Astrocyte of the cerebellum (primary cell): ENCODE measurements around the gene NDUFV1.
"Not testable (repeated sequence)": the region's sequence is repeated elsewhere in the genome, so short reads cannot be mapped to it uniquely, and the experiment has no call there.

Experiments
- DNase-seq: peaks from one replicate; pipeline ENCODE4 v3.0.0-alpha.2; 2011; ENCODE audit warnings: low read depth
- H3K4me3 ChIP-seq: 2 replicates; pipeline ENCODE4 v1.5.1; 2011; ENCODE audit warnings: mild to moderate bottlenecking, low read depth, low read length, moderate library complexity
- in situ Hi-C: cut with HindIII; loops from 2 replicates; pipeline ENCODE4 v1.10.0; 2017; ENCODE audit warnings: low sequenced_read_pairs
- TF ChIP-seq, protein P1 (sequence below): IDR thresholded peaks from 2 replicates; pipeline ENCODE4 v1.5.1; 2012; ENCODE audit warnings: low read length, low read depth, moderate library complexity, mild to moderate bottlenecking; ENCODE audit errors: missing control alignments

The NDUFV1 gene

DNA sequence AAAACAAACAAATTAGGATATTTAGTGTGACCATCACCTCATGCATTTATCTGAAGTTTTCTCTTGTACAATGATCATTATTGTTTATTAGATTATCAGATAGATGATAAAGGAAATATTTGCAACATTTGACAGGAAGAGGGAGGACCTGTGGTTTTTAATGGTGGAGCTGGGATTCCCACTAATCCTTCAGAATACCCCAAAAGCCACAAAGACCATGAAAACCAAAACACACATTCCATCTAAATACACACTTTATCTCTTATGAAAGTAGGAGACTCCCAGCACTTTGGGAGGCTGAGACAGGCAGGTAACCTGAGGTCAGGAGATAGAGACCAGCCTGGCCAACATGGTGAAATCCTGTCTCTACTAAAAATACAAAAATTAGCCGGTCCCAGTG is 7.6 kb upstream of the NDUFV1 start:
- in situ Hi-C loops = no loop called here
- TF ChIP-seq, protein P1, sequence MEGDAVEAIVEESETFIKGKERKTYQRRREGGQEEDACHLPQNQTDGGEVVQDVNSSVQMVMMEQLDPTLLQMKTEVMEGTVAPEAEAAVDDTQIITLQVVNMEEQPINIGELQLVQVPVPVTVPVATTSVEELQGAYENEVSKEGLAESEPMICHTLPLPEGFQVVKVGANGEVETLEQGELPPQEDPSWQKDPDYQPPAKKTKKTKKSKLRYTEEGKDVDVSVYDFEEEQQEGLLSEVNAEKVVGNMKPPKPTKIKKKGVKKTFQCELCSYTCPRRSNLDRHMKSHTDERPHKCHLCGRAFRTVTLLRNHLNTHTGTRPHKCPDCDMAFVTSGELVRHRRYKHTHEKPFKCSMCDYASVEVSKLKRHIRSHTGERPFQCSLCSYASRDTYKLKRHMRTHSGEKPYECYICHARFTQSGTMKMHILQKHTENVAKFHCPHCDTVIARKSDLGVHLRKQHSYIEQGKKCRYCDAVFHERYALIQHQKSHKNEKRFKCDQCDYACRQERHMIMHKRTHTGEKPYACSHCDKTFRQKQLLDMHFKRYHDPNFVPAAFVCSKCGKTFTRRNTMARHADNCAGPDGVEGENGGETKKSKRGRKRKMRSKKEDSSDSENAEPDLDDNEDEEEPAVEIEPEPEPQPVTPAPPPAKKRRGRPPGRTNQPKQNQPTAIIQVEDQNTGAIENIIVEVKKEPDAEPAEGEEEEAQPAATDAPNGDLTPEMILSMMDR = no peak
- H3K4me3 ChIP-seq = no peak overlapping the region
- no peak for DNase-seq

DNA sequence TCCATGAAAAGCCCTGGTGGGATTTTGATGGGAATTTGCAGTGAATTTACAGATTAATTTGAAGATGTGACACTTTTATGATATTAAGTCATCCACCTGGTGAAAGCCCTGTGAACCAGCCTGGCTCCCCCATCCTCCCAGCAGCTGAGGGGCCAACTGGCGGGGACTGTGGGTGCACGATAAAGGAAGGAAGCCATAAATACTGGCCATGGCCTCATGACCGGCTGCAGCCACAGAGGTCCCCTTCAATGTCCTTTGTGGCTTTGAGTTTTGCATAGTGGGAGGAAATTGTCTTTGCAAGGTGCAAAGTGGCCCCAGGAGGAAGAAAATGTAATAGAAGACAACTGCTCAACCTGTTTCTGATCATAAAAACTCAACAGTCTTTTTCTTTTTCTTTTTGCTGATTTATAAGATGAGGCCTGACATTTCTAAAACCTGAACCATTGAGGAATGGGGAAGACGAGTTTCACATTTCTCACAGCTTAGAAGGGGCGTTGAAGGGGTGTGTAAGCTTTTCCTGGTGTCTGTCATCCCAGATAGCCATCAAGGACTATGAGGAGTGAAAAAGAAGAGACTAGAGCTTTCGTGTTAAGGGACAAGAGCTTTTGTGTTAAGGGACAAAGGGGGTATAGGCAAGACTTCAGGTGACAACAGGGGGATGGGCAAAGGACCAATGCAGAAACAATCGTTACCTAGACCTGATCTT is 6.3 kb upstream of the NDUFV1 start:
- DNase-seq = no peak
- TF ChIP-seq, protein P1 = no peak
- H3K4me3 ChIP-seq = no peak overlapping the region
- in situ Hi-C loops = no loop called here

DNA sequence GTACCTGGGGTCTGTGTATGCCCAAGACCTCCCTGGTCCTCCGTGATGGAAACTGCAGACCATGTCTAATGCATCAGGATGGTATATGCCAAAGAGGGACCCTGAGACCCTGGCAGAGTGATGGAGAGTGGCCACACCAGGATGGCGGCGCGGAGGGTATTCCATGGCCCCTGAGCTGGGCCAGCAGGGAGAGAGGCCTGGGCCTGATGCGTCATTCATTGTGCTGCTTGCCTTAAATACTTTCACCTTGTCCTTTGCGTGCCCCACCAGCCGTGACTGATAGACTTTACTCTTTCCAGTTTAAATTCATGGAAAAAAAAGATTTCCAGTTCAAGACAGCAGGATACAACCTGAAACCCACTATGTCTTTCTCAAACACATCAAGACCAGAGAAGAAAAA is 5.6 kb upstream of the NDUFV1 start:
- in situ Hi-C loops = no loop called here
- no peak for DNase-seq
- TF ChIP-seq, protein P1 = no peak
- H3K4me3 ChIP-seq = no peak overlapping the region

DNA sequence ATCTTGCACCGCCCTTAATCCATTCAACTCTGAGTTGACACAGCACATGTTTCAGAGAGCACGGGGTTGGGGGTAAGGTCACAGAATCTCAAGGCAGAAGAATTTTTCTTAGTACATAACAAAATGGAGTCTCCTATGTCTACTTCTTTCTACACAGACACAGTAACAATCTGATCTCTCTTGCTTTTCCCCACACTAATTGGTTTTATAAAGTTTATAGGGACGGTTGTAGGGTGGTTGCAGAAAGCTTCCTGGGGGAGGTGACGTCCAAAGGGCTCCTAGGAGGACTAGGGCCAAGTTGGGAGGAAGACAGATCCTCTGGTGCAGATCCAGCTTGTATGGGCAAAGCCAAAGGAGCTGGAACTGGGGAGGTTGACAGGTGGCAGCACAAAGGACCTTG is 2.6 kb upstream of the NDUFV1 start:
- in situ Hi-C loops, DNase-seq, H3K4me3 ChIP-seq: not testable (repeated sequence)

DNA sequence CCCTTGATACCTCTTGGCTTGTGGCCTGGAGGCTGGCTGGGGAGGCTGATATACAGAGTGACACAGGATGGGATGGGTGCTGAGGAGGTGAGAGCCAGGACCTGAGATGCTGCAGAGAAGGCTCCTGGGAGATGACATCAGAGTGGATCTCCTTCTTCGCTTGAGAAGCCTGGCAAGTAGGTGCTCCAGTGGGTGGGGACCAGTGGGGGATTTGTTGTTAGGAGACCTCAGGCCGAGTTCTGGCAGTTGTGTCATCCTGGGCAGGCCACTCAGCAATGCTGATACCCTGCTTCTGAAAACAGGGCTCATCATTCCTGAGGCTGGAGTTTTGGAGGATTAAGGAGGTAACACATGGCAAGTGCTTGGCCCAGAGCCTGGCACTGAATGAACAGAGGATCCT is 1.9 kb upstream of the NDUFV1 start:
- DNase-seq = no peak
- TF ChIP-seq, protein P1 = no peak
- no peak overlapping the region for H3K4me3 ChIP-seq
- in situ Hi-C loops = no loop called here

DNA sequence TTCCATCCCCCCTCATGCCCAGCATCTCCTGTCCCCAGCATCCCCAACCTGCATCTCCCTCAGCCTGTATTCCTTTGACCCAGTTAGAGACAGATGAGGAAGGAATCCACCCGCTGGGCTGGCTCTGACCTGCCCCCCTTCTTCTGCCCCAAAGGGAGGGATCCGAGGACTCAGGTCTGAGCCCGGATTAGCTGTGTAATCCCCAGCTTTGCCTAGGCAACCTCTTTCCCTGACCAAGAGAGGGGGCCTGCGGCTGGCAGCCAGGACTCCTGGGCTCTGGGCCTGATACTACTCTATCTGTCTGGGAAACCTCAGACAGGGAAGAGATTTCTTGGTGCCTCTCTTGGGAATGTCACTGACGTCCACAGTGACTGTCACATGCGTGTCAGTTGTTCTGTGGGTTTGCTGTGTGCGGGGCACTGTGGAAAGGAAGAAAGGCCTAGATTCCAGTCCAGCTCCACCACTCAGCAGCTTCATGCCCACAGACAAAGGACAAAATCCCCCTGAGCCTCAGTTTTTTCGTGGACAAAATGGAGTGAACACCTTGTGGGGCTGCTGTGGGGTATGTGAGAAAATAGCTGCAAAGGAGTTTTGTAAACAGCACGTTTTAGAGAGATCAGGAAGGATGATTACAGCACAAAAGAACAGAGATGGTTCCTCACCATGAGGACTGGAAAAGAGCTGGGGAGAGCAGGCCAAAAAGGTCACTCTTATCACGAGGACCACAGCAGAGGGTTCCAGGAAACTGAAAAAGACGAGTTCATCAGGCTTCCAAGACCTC is 1.3 kb upstream of the NDUFV1 start:
- no peak for DNase-seq
- in situ Hi-C loops = no loop called here
- no peak overlapping the region for H3K4me3 ChIP-seq
- TF ChIP-seq, protein P1 = no peak

DNA sequence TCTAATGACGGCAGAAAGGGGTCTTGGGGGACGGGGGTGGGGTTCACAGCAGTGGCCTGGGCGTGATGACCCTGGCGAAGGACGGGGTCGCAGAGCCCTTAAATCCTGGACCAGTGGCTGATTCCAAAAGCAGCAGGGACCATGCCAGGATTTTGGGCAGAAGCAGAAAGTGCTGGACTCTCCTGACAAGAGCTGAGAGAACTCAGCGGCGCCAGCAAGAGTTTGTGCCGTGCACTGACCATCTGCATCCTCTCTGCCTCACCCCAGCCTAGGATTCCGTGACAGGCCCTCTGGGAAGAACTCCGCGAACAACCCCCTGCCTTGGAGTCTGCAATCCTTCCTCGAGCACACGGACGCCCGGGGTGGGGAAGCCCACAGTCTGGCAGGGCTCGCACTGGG is 644 bp upstream of the NDUFV1 start:
- in situ Hi-C loops = no loop called here
- TF ChIP-seq, protein P1 = no peak
- peak overlapping the region; percentile 72 for H3K4me3 ChIP-seq
- DNase-seq = no peak
